HepG2 (cell line): ENCODE measurements around the gene ABTB2.

Experiments used
- EP300 ChIP-seq, 3 experiments: sonication (generic) in 1 of 3; formaldehyde crosslinking in 1 of 3; IDR thresholded peaks; 2 replicates each; pipeline versions ENCODE4 v1.5.1 to v1.6.1; 2011 to 2020; ENCODE audit warnings: low read depth in 2 of 3, low read length in 2 of 3, borderline replicate concordance in 1 of 3, improper control_type of control experiment in 1 of 3, mild to moderate bottlenecking in 1 of 3, missing genetic modification reagents in 1 of 3, moderate library complexity in 1 of 3
- MYC ChIP-seq: sonication (generic); formaldehyde crosslinking; IDR thresholded peaks from 2 replicates; pipeline ENCODE4 v1.9.0; 2021; ENCODE audit warnings: missing genetic modification reagents, borderline replicate concordance
- ZFP37 ChIP-seq: sonication (generic); formaldehyde crosslinking; IDR thresholded peaks from 2 replicates; pipeline ENCODE4 v1.4.0; 2020; ENCODE audit warnings: missing genetic modification reagents, borderline replicate concordance
- TF ChIP-seq, protein P1 (sequence below): sonication (generic); formaldehyde crosslinking; IDR thresholded peaks from 2 replicates; pipeline ENCODE4 v1.5.0; 2020; ENCODE audit warnings: mild to moderate bottlenecking, missing genetic modification reagents, moderate library complexity
- TF ChIP-seq, protein P2 (sequence below): sonication (generic); formaldehyde crosslinking; IDR thresholded peaks from 2 replicates; pipeline ENCODE4 v1.4.0; 2020; ENCODE audit warnings: mild to moderate bottlenecking, missing genetic modification reagents
- TF ChIP-seq, protein P3 (sequence below): IDR thresholded peaks from 2 replicates; pipeline ENCODE4 v1.6.1; 2016
- TF ChIP-seq, protein P4 (sequence below): sonication (generic); formaldehyde crosslinking; IDR thresholded peaks from 2 replicates; pipeline ENCODE4 v1.4.0; 2020; ENCODE audit warnings: missing genetic modification reagents

DNA sequence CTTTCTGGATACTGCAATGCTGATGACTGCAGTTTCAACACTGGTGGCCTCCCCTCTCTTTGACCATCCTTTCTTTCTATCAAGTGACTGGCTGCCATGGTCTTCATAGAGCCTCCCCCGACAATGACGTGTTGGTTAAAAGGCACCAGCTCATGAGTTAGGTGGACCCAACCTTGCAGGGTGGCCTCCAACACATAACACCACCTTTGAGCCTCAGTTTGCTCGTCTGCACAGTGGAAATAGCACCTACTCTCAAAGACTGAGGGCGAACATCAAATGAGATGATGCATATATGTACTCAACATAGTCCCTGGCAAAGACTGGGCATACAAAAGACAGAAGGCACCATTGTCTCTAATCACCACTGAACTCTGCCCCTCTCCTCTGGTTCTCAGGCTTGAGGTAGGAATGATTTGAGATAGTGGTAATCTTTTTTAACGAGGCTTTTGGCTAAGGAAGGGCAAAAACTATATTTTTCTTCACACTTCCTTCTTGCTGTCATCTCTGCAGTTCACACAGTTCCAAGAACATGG, 133.3 kb downstream of the ABTB2 start:
- TF ChIP-seq, protein P1, sequence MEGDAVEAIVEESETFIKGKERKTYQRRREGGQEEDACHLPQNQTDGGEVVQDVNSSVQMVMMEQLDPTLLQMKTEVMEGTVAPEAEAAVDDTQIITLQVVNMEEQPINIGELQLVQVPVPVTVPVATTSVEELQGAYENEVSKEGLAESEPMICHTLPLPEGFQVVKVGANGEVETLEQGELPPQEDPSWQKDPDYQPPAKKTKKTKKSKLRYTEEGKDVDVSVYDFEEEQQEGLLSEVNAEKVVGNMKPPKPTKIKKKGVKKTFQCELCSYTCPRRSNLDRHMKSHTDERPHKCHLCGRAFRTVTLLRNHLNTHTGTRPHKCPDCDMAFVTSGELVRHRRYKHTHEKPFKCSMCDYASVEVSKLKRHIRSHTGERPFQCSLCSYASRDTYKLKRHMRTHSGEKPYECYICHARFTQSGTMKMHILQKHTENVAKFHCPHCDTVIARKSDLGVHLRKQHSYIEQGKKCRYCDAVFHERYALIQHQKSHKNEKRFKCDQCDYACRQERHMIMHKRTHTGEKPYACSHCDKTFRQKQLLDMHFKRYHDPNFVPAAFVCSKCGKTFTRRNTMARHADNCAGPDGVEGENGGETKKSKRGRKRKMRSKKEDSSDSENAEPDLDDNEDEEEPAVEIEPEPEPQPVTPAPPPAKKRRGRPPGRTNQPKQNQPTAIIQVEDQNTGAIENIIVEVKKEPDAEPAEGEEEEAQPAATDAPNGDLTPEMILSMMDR: no peak
- TF ChIP-seq, protein P2, sequence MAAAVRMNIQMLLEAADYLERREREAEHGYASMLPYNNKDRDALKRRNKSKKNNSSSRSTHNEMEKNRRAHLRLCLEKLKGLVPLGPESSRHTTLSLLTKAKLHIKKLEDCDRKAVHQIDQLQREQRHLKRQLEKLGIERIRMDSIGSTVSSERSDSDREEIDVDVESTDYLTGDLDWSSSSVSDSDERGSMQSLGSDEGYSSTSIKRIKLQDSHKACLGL (CRISPR knock-in tag): no peak
- TF ChIP-seq, protein P3, sequence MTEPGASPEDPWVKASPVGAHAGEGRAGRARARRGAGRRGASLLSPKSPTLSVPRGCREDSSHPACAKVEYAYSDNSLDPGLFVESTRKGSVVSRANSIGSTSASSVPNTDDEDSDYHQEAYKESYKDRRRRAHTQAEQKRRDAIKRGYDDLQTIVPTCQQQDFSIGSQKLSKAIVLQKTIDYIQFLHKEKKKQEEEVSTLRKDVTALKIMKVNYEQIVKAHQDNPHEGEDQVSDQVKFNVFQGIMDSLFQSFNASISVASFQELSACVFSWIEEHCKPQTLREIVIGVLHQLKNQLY (CRISPR knock-in tag): no peak
- TF ChIP-seq ZFP37 (CRISPR knock-in tag) (no peak), EP300 (IDR thresholded peaks at IDR 0.05; ENCODE audit: low read depth in 2 of 2, low read length in 2 of 2) (no peak), EP300 (CRISPR knock-in tag; IDR thresholded peaks at IDR 0.05; ENCODE audit: borderline replicate concordance) (no peak), MYC (no peak)
- TF ChIP-seq, protein P4, sequence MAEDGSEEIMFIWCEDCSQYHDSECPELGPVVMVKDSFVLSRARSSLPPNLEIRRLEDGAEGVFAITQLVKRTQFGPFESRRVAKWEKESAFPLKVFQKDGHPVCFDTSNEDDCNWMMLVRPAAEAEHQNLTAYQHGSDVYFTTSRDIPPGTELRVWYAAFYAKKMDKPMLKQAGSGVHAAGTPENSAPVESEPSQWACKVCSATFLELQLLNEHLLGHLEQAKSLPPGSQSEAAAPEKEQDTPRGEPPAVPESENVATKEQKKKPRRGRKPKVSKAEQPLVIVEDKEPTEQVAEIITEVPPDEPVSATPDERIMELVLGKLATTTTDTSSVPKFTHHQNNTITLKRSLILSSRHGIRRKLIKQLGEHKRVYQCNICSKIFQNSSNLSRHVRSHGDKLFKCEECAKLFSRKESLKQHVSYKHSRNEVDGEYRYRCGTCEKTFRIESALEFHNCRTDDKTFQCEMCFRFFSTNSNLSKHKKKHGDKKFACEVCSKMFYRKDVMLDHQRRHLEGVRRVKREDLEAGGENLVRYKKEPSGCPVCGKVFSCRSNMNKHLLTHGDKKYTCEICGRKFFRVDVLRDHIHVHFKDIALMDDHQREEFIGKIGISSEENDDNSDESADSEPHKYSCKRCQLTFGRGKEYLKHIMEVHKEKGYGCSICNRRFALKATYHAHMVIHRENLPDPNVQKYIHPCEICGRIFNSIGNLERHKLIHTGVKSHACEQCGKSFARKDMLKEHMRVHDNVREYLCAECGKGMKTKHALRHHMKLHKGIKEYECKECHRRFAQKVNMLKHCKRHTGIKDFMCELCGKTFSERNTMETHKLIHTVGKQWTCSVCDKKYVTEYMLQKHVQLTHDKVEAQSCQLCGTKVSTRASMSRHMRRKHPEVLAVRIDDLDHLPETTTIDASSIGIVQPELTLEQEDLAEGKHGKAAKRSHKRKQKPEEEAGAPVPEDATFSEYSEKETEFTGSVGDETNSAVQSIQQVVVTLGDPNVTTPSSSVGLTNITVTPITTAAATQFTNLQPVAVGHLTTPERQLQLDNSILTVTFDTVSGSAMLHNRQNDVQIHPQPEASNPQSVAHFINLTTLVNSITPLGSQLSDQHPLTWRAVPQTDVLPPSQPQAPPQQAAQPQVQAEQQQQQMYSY (CRISPR knock-in tag): no peak
